ENCODE results near the gene TTI1. TPM values are rescaled to one million over a fixed set of nuclear protein-coding genes. Genes with fewer than 3 reads are reported as not detected.
A peak's percentile ranks its signal among the peaks of the same experiment; 100 is the strongest.

TTI1 gene
- total RNA-seq, 1 experiment from 2014 or later = 26.9 TPM

- H3K79me2 ChIP-seq (ENCODE audit: insufficient read depth, low read length) = no peaks in the 10 kb centered on the region
- intact Hi-C loops (cut with micrococcal nuclease) = no loop called here
- ATAC-seq (no peak), DNase-seq (ENCODE audit: low read depth, low spot score) (no peak)
- no peak for TF ChIP-seq MAX (IDR thresholded peaks at IDR 0.05)
- no peaks in the 10 kb centered on the region for H3K27me3 ChIP-seq (ENCODE audit: insufficient read depth, low read length)
- no peak overlapping the region for H2AFZ ChIP-seq (ENCODE audit: low read depth, low read length, poor library complexity, severe bottlenecking)
- no peaks in the 10 kb centered on the region for H3K9me3 ChIP-seq (ENCODE audit: control insufficient read depth in 1 of 2, insufficient read depth in 1 of 2, low read depth in 1 of 2, low read length in 2 of 2)
- ChIA-PET CTCF (no interaction called here), POLR2A (no interaction called here), RAD21 (ENCODE audit: low non-redundant PET in 1 of 2, low total read pairs in 2 of 2, uncharacterized antibody in 2 of 2, unreplicated experiment in 2 of 2) (no interaction called here)
- H3K9me2 ChIP-seq (ENCODE audit: insufficient read depth) = no peaks in the 10 kb centered on the region
- H3K9ac ChIP-seq (ENCODE audit: low read length) = no peak overlapping the region
- H3K4me3 ChIP-seq (replicated peaks in 1 of 2; ENCODE audit: low read depth in 1 of 2, low read length in 2 of 2) = no peak overlapping the region
- H3K27ac ChIP-seq (ENCODE audit: low read depth, low read length) = no peak overlapping the region
- no peaks in the 10 kb centered on the region for H3K36me3 ChIP-seq (ENCODE audit: control insufficient read depth in 1 of 2, insufficient read depth in 2 of 2, low read length in 2 of 2)
- no TSS peak for BruUV-seq (replicated peaks)
- H3K4me2 ChIP-seq (ENCODE audit: low read length) = no peak overlapping the region
- H4K20me1 ChIP-seq (ENCODE audit: insufficient read depth) = no peaks in the 10 kb centered on the region
- H3K4me1 ChIP-seq (ENCODE audit: control insufficient read depth in 1 of 2, insufficient read depth in 2 of 2, low read length in 2 of 2) = no peaks in the 10 kb centered on the region
Measured at GRCh38 chr20:37944456-37944981, 88.7 kb downstream of the TTI1 start.

- no peaks in the 10 kb centered on the region for H4K20me1 ChIP-seq (ENCODE audit: insufficient read depth)
- H3K27me3 ChIP-seq (ENCODE audit: insufficient read depth, low read length) = no peaks in the 10 kb centered on the region
- no peak overlapping the region for H3K4me3 ChIP-seq (replicated peaks in 1 of 2; ENCODE audit: low read depth in 1 of 2, low read length in 2 of 2)
- ChIA-PET POLR2A (no interaction called here), CTCF (no interaction called here), RAD21 (ENCODE audit: low non-redundant PET in 1 of 2, low total read pairs in 2 of 2, uncharacterized antibody in 2 of 2, unreplicated experiment in 2 of 2) (interaction anchor here in 1 of 2 experiments (0.6 kb wide), 1 partner anchor 255 kb away, joined by 3 read pairs; no protein-coding TSS in a partner anchor)
- H3K4me2 ChIP-seq (ENCODE audit: low read length) = no peak overlapping the region
- H3K4me1 ChIP-seq (ENCODE audit: control insufficient read depth in 1 of 2, insufficient read depth in 2 of 2, low read length in 2 of 2) = no peaks in the 10 kb centered on the region
- TF ChIP-seq CTCF (IDR thresholded peaks at IDR 0.05 in 2 of 3, conservative IDR thresholded peaks at IDR 0.05 in 1 of 3; ENCODE audit: borderline replicate concordance in 1 of 3, insufficient read depth in 1 of 3, low read depth in 2 of 3, low read length in 2 of 3) (peak in 1 of 3 experiments; percentile 23; a peak in 3 of 6 replicates), YY1 (IDR thresholded peaks at IDR 0.05; ENCODE audit: extremely low read depth, insufficient replicate concordance, low read depth, low read length) (no peak), RAD21 (IDR thresholded peaks at IDR 0.05; ENCODE audit: low read depth) (no peak), EZH2 (IDR thresholded peaks at IDR 0.05) (no peak)
- no peaks in the 10 kb centered on the region for H3K36me3 ChIP-seq (ENCODE audit: control insufficient read depth in 1 of 2, insufficient read depth in 2 of 2, low read length in 2 of 2)
- no peak overlapping the region for H3K27ac ChIP-seq (ENCODE audit: low read depth, low read length)
- no peak overlapping the region for H2AFZ ChIP-seq (ENCODE audit: low read depth, low read length, poor library complexity, severe bottlenecking)
- H3K9me3 ChIP-seq (ENCODE audit: control insufficient read depth in 1 of 2, insufficient read depth in 1 of 2, low read depth in 1 of 2, low read length in 2 of 2) = no peaks in the 10 kb centered on the region
- DNase-seq (ENCODE audit: low read depth, low spot score) (no peak), ATAC-seq (peak; percentile 37; the same call in 1 of the 2 replicates)
- H3K9ac ChIP-seq (ENCODE audit: low read length) = no peak overlapping the region
- no peaks in the 10 kb centered on the region for H3K79me2 ChIP-seq (ENCODE audit: insufficient read depth, low read length)
- no peaks in the 10 kb centered on the region for H3K9me2 ChIP-seq (ENCODE audit: insufficient read depth)
- intact Hi-C loops (cut with micrococcal nuclease) = no loop called here
- no TSS peak for BruUV-seq (replicated peaks)
Measured at GRCh38 chr20:37943501-37944455, 89.5 kb downstream of the TTI1 start.
